Measurements from ENCODE around the gene RAB6B. TPM values are rescaled to one million over a fixed set of nuclear protein-coding genes. Genes with fewer than 3 reads are reported as not detected.

Gene RAB6B
- total RNA-seq, 1 experiment from 2014 or later, result 18.0 TPM

- Mint-ChIP-seq H3K27ac (no peak overlapping the region), H3K4me1 (peaks cover 11% of the 10 kb centered on the region), H3K4me3 (no peak overlapping the region), H3K27me3 (ENCODE audit: low read depth) (no peaks in the 10 kb centered on the region; the same call in 1 of the 2 replicates), H3K9me3 (peaks cover 8% of the 10 kb centered on the region; the same call in 1 of the 2 replicates), H3K36me3 (no peaks in the 10 kb centered on the region)
- TF ChIP-seq ZNF138 (CRISPR knock-in tag; conservative IDR thresholded peaks at IDR 0.05) (no peak), FOXP1 (CRISPR knock-in tag; IDR thresholded peaks at IDR 0.05; ENCODE audit: borderline replicate concordance) (no peak), SMAD3 (CRISPR knock-in tag; IDR thresholded peaks at IDR 0.05; ENCODE audit: borderline replicate concordance) (no peak), MLX (CRISPR knock-in tag; IDR thresholded peaks at IDR 0.05) (no peak), ZBTB43 (CRISPR knock-in tag; IDR thresholded peaks at IDR 0.05) (no peak), CDX4 (CRISPR knock-in tag; IDR thresholded peaks at IDR 0.05; ENCODE audit: borderline replicate concordance) (no peak), CTCF (IDR thresholded peaks at IDR 0.05) (no peak), SP1 (CRISPR knock-in tag; conservative IDR thresholded peaks at IDR 0.05) (no peak), SMAD4 (CRISPR knock-in tag; IDR thresholded peaks at IDR 0.05) (no peak), HMGXB4 (CRISPR knock-in tag; IDR thresholded peaks at IDR 0.05) (no peak), E2F5 (CRISPR knock-in tag; IDR thresholded peaks at IDR 0.05) (no peak), CREB1 (CRISPR knock-in tag; IDR thresholded peaks at IDR 0.05) (no peak), ZMAT4 (CRISPR knock-in tag; IDR thresholded peaks at IDR 0.05) (no peak), PRDM15 (CRISPR knock-in tag; IDR thresholded peaks at IDR 0.05) (no peak), MAX (CRISPR knock-in tag; IDR thresholded peaks at IDR 0.05) (no peak), IRF2 (CRISPR knock-in tag; IDR thresholded peaks at IDR 0.05; ENCODE audit: borderline replicate concordance, low read depth) (no peak), CREM (CRISPR knock-in tag; IDR thresholded peaks at IDR 0.05) (no peak), JUN (CRISPR knock-in tag; IDR thresholded peaks at IDR 0.05) (no peak), TEAD1 (CRISPR knock-in tag; IDR thresholded peaks at IDR 0.05) (no peak), JAZF1 (CRISPR knock-in tag; IDR thresholded peaks at IDR 0.05) (no peak)
- POLR2A ChIA-PET, result no interaction called here
- CTCF ChIA-PET, result no interaction called here
- ATAC-seq (no peak), DNase-seq (ENCODE audit: low spot score) (no peak)
Observed at GRCh38 chr3:133775309-133775708, 120.4 kb downstream of the RAB6B start.
